ENCODE measurements around the gene KIF20A. TPM values are rescaled to one million over a fixed set of nuclear protein-coding genes. Genes with fewer than 3 reads are reported as not detected.

Gene KIF20A
- total RNA-seq, 2 experiments from 2014 or later, result 78.9 to 81.9 TPM

DNA sequence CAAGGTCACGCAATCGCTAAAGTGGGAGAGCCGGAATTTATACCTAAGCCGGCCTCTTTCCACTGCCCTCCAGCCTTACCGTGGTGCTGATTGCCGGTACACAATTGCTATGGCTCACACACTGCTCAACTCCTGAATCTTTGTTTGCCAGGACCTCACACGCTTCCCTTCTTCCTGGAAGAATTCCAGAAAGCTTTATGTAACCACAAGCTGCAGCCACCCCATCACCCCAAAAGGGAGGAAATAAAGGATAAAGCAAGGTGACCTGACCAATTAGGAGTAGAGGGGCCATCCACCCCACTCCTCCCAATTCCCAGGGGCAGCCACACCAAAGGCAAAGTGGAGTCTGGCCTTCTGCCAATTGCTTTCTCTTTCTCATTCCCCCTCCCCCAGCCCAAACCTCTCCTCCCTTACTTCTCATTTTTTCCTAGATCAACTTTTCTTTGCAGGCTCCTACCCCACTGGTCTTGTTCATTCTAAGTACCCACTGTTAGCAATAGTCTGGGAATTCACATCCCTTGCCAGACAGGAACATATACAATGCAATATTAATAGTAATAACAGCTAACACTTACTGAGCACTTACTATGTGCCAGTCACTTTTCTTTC, 52.2 kb downstream of the KIF20A start:
- Mint-ChIP-seq H3K4me3 (no peak overlapping the region), H3K36me3 (ENCODE audit: low read depth) (peaks cover under 1% of the 10 kb centered on the region), H3K4me1 (ENCODE audit: low read depth) (no peaks in the 10 kb centered on the region), H3K9me3 (peaks cover 1% of the 10 kb centered on the region), H3K27ac (no peak overlapping the region), H3K27me3 (ENCODE audit: low read depth) (peaks cover 6% of the 10 kb centered on the region)
- CTCF ChIA-PET, result interaction anchor here (0.6 to 1.0 kb wide), 2 partner anchors 121 to 316 kb away, joined by 3 to 5 read pairs; partner anchors contain the start of gene KDM3B
- no peak for DNase-seq
- intact Hi-C loops (cut with micrococcal nuclease), result no loop called here

DNA sequence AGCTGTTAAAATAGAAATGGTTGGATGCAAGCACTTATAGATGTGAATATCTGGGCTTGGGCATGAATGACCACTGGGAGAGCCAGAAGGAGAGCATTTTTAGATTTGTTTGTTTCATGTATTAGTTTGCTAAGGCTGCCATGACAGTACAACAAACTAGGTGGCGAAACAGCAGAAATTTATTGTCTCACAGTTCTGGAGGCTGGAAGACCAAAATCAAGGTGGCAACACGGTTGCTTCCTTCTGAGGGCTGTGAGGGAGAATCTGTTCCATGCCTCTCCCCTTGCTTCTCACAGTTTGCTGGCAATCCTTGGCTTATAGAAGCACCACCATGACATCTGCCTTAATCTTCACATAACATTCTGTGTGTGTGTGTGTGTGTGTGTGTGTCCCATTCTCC, 54.4 kb downstream of the KIF20A start:
- Mint-ChIP-seq H3K4me3 (no peak overlapping the region), H3K27me3 (ENCODE audit: low read depth) (peaks cover 10% of the 10 kb centered on the region), H3K27ac (no peak overlapping the region), H3K36me3 (ENCODE audit: low read depth) (no peaks in the 10 kb centered on the region), H3K9me3 (no peaks in the 10 kb centered on the region), H3K4me1 (ENCODE audit: low read depth) (no peaks in the 10 kb centered on the region)
- intact Hi-C loops (cut with micrococcal nuclease), result no loop called here
- CTCF ChIA-PET, result interaction anchor here (1.3 kb wide), 1 partner anchor 119 kb away, joined by 4 read pairs; the partner anchor contains the start of gene KDM3B
- no peak for DNase-seq

GRCh38 chr5:138234651-138235050, 55.7 kb downstream of the KIF20A start:
- Mint-ChIP-seq H3K27ac (no peak overlapping the region), H3K4me1 (ENCODE audit: low read depth) (no peaks in the 10 kb centered on the region), H3K4me3 (no peak overlapping the region), H3K9me3 (no peaks in the 10 kb centered on the region), H3K36me3 (ENCODE audit: low read depth) (no peaks in the 10 kb centered on the region), H3K27me3 (ENCODE audit: low read depth) (peaks cover 20% of the 10 kb centered on the region)
- intact Hi-C loops (cut with micrococcal nuclease), result no loop called here
- CTCF ChIA-PET, result no interaction called here
- no peak for DNase-seq

Other genes with a start within 250 kb of the KIF20A start
- 10 to 100 TPM in 1 of 2 experiments, 1 to 10 TPM in 1; 9.4 to 14.5 TPM for gene FAM13B, start 146.0 kb upstream of the KIF20A start, total RNA-seq
- gene WNT8A, start 95.1 kb upstream of the KIF20A start, total RNA-seq, result not detected
- gene NME5, start 39.7 kb upstream of the KIF20A start, total RNA-seq, result not detected
- 10 to 100 TPM; 94.8 to 95.6 TPM for gene BRD8, start 482 bp upstream of the KIF20A start, total RNA-seq
- 10 to 100 TPM; 44.3 to 47.2 TPM for gene CDC23, start 34.2 kb downstream of the KIF20A start, total RNA-seq
- not detected for gene GFRA3, start 95.5 kb downstream of the KIF20A start, total RNA-seq
- gene CDC25C, start 152.7 kb downstream of the KIF20A start, total RNA-seq, result 10 to 100 TPM; 23.2 to 26.6 TPM
- gene FAM53C, start 159.2 kb downstream of the KIF20A start, total RNA-seq, result 10 to 100 TPM; 20.7 to 21.8 TPM
- 10 to 100 TPM; 33.4 to 36.2 TPM for gene KDM3B, start 173.6 kb downstream of the KIF20A start, total RNA-seq

All from activated naive CD4-positive, alpha-beta T cell treated with anti-CD3 and anti-CD28 coated beads for 36 hours (primary cell).